Neural progenitor cell (in vitro differentiated cells): ENCODE data around the gene SNTG2. TPM values are rescaled to one million over a fixed set of nuclear protein-coding genes. Genes with fewer than 3 reads are reported as not detected.

ENCODE experiments used
- DNase-seq: peaks from one replicate; pipeline ENCODE4 v3.0.0-alpha.2; 2016; ENCODE audit warnings: low spot score
- H2AFZ ChIP-seq: fragments of 200-600 bp; sonication (generic); replicated peaks from 2 replicates; pipeline ENCODE4 v1.6.1; 2016; ENCODE audit warnings: antibody characterized with exemption
- H3F3A ChIP-seq: fragments of 200-600 bp; sonication (generic); 2 replicates; pipeline ENCODE4 v1.6.1; 2016; ENCODE audit warnings: antibody characterized with exemption, low read depth
- H3K27ac ChIP-seq: fragments of 200-600 bp; sonication (generic); 2 replicates; pipeline ENCODE4 v1.5.1; 2016; ENCODE audit warnings: mild to moderate bottlenecking
- H3K27me3 ChIP-seq: fragments of 200-600 bp; sonication (generic); 2 replicates; pipeline ENCODE4 v1.6.1; 2016; ENCODE audit warnings: mild to moderate bottlenecking, moderate library complexity
- H3K36me3 ChIP-seq: fragments of 200-600 bp; sonication (generic); 2 replicates; pipeline ENCODE4 v1.5.1; 2016
- H3K4me1 ChIP-seq: fragments of 200-600 bp; sonication (generic); 2 replicates; pipeline ENCODE4 v1.6.1; 2016; ENCODE audit warnings: mixed run types
- H3K4me2 ChIP-seq: fragments of 200-600 bp; sonication (generic); 2 replicates; pipeline ENCODE4 v1.6.1; 2016
- H3K4me3 ChIP-seq: fragments of 200-600 bp; sonication (generic); 2 replicates; pipeline ENCODE4 v1.5.1; 2016
- H3K79me2 ChIP-seq: fragments of 200-600 bp; sonication (generic); 2 replicates; pipeline ENCODE4 v1.6.1; 2016; ENCODE audit warnings: low read depth
- H3K9ac ChIP-seq: fragments of 200-600 bp; sonication (generic); 2 replicates; pipeline ENCODE4 v1.6.1; 2016
- H3K9me3 ChIP-seq: fragments of 200-600 bp; sonication (generic); 2 replicates; pipeline ENCODE4 v1.5.1; 2016; ENCODE audit warnings: low read depth
- H4K20me1 ChIP-seq: fragments of 200-600 bp; sonication (generic); 2 replicates; pipeline ENCODE4 v1.6.1; 2016; ENCODE audit warnings: low read depth
- H3K27ac Mint-ChIP-seq: 3 replicates; pipeline ENCODE4 v1.8.0; 2021; ENCODE audit warnings: mixed read lengths
- H3K27me3 Mint-ChIP-seq: 2 replicates; pipeline ENCODE4 v1.8.0; 2022; ENCODE audit warnings: low read depth, mild to moderate bottlenecking, inconsistent platforms, moderate library complexity, mixed read lengths; ENCODE audit not compliant: insufficient read depth
- H3K36me3 Mint-ChIP-seq: 3 replicates; pipeline ENCODE4 v1.8.0; 2021; ENCODE audit warnings: mixed read lengths
- H3K4me1 Mint-ChIP-seq: 3 replicates; pipeline ENCODE4 v1.8.0; 2021; ENCODE audit warnings: mixed read lengths
- H3K4me3 Mint-ChIP-seq: 3 replicates; pipeline ENCODE4 v1.8.0; 2021; ENCODE audit warnings: mild to moderate bottlenecking, moderate library complexity, mixed read lengths
- H3K9me3 Mint-ChIP-seq: 3 replicates; pipeline ENCODE4 v1.8.0; 2020; ENCODE audit warnings: mixed read lengths
- EZH2 ChIP-seq: fragments of 200-600 bp; sonication (generic); IDR thresholded peaks from 2 replicates; pipeline ENCODE4 v1.6.1; 2017; ENCODE audit warnings: antibody characterized with exemption, mild to moderate bottlenecking, moderate library complexity
- EZH2phosphoT487 ChIP-seq: fragments of 200-600 bp; sonication (generic); IDR thresholded peaks from 2 replicates; pipeline ENCODE4 v1.6.1; 2017; ENCODE audit warnings: antibody characterized with exemption
- total RNA-seq: library from RNA; depleted of rRNA; stranded (reverse); fragments of >200 nt; gene quantifications from 2 replicates; pipeline ENCODE4 v1.2.3, GENCODE V29; 2015; ENCODE audit warnings: low replicate concordance
- TF ChIP-seq, protein P1 (sequence below): fragments of 200-600 bp; sonication (generic); IDR thresholded peaks from 2 replicates; pipeline ENCODE4 v1.5.1; 2017; ENCODE audit warnings: antibody characterized with exemption, mild to moderate bottlenecking

SNTG2 gene
- total RNA-seq, 1 donor from 2014 or later = 1.1 TPM

DNA sequence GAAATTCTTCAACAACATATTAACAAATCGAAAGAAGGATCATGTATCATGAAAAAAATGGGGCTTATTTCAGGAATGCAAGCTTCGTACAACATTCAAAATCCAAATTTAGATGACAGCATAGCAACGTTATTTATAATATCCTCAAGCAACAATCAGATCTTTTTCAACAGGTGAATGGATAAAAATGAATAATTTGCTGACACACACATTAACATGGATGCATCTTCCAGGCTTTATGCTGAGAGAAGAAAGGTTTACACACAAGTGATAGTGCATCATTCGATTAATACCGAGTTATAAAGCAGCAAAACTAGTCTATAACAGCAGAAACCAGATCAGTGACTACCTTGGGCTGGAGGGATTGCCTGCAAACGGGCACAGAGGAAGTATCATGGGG, 253.1 kb downstream of the SNTG2 start:
- H3K4me3 Mint-ChIP-seq = no peak overlapping the region
- H3K27me3 ChIP-seq = no peaks in the 10 kb centered on the region
- no peaks in the 10 kb centered on the region for H4K20me1 ChIP-seq
- no peak for DNase-seq
- H3K9me3 ChIP-seq = peaks cover 5% of the 10 kb centered on the region
- H3K79me2 ChIP-seq = no peaks in the 10 kb centered on the region
- H3F3A ChIP-seq = no peaks in the 10 kb centered on the region
- peaks cover 2% of the 10 kb centered on the region for H3K27me3 Mint-ChIP-seq
- no peak overlapping the region for H3K4me3 ChIP-seq
- H3K9ac ChIP-seq = no peak overlapping the region
- no peak overlapping the region for H3K27ac Mint-ChIP-seq
- H3K4me2 ChIP-seq = no peak overlapping the region
- H3K36me3 Mint-ChIP-seq = no peaks in the 10 kb centered on the region
- H2AFZ ChIP-seq = no peak overlapping the region
- H3K36me3 ChIP-seq = no peaks in the 10 kb centered on the region
- H3K27ac ChIP-seq = no peak overlapping the region
- no peak for TF ChIP-seq EZH2
- TF ChIP-seq, protein P1, sequence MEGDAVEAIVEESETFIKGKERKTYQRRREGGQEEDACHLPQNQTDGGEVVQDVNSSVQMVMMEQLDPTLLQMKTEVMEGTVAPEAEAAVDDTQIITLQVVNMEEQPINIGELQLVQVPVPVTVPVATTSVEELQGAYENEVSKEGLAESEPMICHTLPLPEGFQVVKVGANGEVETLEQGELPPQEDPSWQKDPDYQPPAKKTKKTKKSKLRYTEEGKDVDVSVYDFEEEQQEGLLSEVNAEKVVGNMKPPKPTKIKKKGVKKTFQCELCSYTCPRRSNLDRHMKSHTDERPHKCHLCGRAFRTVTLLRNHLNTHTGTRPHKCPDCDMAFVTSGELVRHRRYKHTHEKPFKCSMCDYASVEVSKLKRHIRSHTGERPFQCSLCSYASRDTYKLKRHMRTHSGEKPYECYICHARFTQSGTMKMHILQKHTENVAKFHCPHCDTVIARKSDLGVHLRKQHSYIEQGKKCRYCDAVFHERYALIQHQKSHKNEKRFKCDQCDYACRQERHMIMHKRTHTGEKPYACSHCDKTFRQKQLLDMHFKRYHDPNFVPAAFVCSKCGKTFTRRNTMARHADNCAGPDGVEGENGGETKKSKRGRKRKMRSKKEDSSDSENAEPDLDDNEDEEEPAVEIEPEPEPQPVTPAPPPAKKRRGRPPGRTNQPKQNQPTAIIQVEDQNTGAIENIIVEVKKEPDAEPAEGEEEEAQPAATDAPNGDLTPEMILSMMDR = no peak
- no peak for TF ChIP-seq EZH2phosphoT487
- H3K4me1 Mint-ChIP-seq = no peaks in the 10 kb centered on the region
- H3K4me1 ChIP-seq = no peaks in the 10 kb centered on the region
- H3K9me3 Mint-ChIP-seq = peaks cover 12% of the 10 kb centered on the region

DNA sequence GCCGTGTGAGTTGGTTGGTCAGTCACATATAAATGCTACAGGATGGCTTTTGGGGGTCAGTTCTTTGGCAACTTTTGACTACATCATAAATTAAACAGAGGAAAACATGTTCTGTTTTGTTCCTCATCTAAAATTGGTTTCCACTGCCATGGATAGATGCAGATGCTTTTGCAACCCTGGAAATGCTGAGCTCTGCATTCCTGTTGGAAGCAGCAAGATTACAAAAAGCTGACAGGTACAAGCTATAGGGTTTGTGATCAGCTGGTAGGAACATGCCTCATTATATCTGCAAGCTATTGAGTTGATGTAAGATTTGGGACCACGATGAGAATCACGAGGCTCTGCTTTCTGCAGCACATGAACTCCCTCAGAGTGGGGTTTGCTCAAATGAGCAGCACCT, 255.2 kb downstream of the SNTG2 start:
- H3K9me3 Mint-ChIP-seq = peaks cover 5% of the 10 kb centered on the region
- no peak for TF ChIP-seq EZH2phosphoT487
- TF ChIP-seq, protein P1 = no peak
- TF ChIP-seq EZH2 = no peak
- no peak overlapping the region for H3K9ac ChIP-seq
- H3F3A ChIP-seq = no peaks in the 10 kb centered on the region
- H3K4me1 ChIP-seq = no peaks in the 10 kb centered on the region
- H3K27ac ChIP-seq = no peak overlapping the region
- H3K4me3 Mint-ChIP-seq = no peak overlapping the region
- no peaks in the 10 kb centered on the region for H3K9me3 ChIP-seq
- no peaks in the 10 kb centered on the region for H3K36me3 Mint-ChIP-seq
- no peaks in the 10 kb centered on the region for H3K27me3 ChIP-seq
- H3K27ac Mint-ChIP-seq = no peak overlapping the region
- DNase-seq = no peak
- no peaks in the 10 kb centered on the region for H3K36me3 ChIP-seq
- H3K4me2 ChIP-seq = no peak overlapping the region
- H4K20me1 ChIP-seq = no peaks in the 10 kb centered on the region
- H3K4me3 ChIP-seq = no peak overlapping the region
- H2AFZ ChIP-seq = no peak overlapping the region
- peaks cover 2% of the 10 kb centered on the region for H3K27me3 Mint-ChIP-seq
- H3K79me2 ChIP-seq = no peaks in the 10 kb centered on the region
- H3K4me1 Mint-ChIP-seq = no peaks in the 10 kb centered on the region

DNA sequence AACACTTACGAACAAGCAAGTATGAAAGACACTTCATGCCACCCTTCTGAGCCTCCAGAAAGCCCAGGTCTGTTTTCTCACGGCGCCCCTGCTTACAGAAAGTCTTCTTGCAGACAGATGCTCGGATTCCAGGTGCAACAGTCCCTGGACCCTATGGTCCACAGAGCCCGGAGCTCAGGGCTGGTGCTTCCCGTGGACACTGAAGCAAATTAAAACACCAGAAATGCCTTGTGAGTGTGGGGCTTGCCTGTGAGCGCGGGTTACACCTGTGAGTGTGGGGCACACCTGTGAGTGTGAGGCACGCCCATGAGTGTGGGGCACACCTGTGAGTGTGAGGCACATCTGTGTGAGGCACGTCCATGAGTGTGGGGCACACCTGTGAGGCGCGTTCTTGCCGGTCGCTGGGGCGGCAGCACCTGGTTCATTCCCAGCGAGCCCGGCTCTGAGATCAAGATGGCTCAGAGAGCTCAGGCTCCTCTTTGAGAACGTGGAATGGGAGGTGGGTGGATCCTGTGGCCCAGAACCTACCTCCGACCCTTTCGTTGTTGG, 257.4 kb downstream of the SNTG2 start:
- no peaks in the 10 kb centered on the region for H3K79me2 ChIP-seq
- no peak overlapping the region for H3K4me3 ChIP-seq
- Mint-ChIP-seq H3K27ac (no peak overlapping the region), H3K4me1 (no peaks in the 10 kb centered on the region), H3K4me3 (no peak overlapping the region), H3K36me3 (no peaks in the 10 kb centered on the region), H3K27me3 (no peaks in the 10 kb centered on the region), H3K9me3 (peaks cover 4% of the 10 kb centered on the region)
- no peaks in the 10 kb centered on the region for H3K4me1 ChIP-seq
- TF ChIP-seq EZH2 (no peak), EZH2phosphoT487 (no peak)
- TF ChIP-seq, protein P1 = no peak
- H3F3A ChIP-seq = no peaks in the 10 kb centered on the region
- H3K9ac ChIP-seq = no peak overlapping the region
- H4K20me1 ChIP-seq = no peaks in the 10 kb centered on the region
- H3K9me3 ChIP-seq = no peaks in the 10 kb centered on the region
- no peaks in the 10 kb centered on the region for H3K27me3 ChIP-seq
- no peak overlapping the region for H3K27ac ChIP-seq
- no peaks in the 10 kb centered on the region for H3K36me3 ChIP-seq
- H3K4me2 ChIP-seq = no peak overlapping the region
- no peak for DNase-seq
- no peak overlapping the region for H2AFZ ChIP-seq
